GM19468 (cell line): ENCODE data around the gene RALGAPA2.

Experiments used
- ATAC-seq: cut with Tn5 transposase; IDR thresholded peaks from one replicate; pipeline ENCODE4 v1.9.1; 2021; ENCODE audit warnings: mild to moderate bottlenecking, moderate library complexity, moderate number of reproducible peaks; ENCODE audit not compliant: unreplicated experiment; ENCODE audit errors: extremely low read depth

RALGAPA2 gene

DNA sequence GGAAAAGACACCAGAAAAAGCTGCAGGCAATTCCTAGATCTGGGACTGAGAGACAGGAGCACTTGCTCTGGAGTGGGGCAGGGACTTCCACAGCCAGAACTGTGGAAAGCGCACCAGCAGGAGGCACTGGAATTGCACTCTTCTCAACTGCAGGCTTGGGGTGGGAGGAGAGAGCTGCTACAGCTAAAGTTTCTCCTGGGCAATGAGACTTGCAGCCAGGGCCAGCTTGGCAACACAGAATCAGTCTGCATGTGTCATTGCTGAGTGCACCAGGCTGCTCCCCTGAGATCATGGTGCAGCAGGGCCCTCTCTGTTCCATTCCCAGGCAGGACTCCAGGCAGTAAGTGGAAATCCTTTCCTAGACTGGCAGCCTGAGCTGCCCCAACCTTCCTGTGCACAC, 198.7 kb downstream of the RALGAPA2 start:
- no peak for ATAC-seq

DNA sequence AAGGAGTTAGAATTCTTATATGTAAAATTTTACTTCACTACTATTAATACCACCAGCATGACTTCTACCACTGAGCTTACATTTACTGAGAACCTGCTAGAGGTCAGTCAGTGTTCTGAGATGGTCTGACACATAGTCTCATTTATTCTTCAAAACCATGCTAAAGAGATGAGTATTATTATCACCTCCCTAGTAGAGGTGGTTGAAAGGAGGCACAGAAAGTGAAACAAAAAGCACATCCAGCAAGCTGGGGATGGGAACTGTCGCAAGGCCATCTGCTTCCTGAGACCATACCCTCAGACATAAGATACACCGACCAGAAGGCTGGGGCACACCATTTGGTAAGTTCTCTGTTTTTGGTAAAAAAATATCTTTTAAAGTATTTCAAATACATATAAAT, 206.9 kb downstream of the RALGAPA2 start:
- no peak for ATAC-seq

DNA sequence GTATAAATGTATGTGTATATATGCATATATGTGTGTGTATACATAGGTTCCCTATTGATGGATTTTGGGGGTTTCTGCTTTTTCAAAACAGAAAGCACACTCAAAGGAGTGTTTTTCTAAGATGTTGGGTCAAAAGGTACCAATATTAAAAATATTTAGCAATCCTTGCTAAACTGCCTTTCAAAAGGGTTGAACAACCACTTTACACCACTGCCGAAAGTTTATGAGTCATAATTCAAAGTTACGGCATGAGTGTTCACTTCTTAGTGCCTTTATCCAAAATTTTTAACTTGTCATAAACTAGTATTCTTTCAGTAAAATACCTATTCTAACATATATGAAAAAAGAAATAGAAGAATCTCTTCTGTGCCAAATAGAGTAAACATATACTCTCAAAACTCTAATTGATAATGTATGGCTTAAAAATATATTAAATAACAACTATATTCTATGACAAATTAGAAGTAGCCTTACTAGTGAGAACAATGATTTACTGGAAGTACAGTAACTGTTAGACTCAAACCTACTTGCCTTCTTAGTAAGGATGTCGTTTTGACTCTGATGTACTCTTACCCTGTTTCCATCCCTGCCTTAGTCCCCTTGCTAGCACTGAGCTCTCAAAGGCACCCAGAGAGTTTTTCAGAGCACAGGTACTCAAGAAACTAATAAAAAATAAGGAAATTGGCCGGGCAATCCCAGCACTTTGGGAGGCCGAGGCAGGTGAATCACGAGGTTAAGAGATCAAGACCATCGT, 208.5 kb downstream of the RALGAPA2 start:
- ATAC-seq, result no peak

DNA sequence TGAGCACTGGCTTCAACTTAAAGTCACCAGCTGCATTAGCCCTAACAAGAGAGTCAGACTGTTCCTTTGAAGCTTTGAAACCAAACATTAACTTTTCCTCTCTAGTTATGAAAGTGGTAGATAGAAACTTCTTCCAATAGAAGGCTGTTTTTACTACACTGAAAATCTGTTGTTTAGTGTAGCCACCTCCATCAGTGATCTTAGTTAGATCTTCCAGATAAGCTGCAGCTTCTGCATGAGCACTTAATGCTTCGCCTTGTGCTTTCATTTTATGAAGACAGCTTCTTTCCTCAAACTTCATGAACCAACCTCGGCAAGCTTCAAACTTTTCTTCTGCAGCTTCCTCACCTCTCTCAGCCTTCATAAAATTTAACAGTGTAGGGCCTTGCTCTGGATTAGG, 211.3 kb downstream of the RALGAPA2 start:
- ATAC-seq, result no peak

DNA sequence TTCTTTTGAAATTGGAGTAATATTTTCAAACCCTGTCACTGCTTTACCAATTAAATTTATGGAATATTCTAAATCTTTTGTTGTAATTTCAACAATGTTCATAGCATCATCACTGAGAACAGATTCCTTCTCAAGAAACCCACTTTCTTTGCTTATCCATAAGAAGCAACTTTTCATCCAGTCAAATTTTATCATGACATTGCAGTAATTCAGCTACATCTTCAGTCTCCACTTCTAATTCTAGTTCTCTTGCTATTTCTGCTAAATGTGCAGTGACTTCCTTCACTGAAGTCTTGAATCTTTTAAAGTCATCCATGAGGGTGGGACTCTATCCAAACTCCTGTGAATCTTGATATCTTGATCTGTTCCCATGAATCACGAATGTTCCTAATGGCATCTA, 212.1 kb downstream of the RALGAPA2 start:
- ATAC-seq, result no peak

DNA sequence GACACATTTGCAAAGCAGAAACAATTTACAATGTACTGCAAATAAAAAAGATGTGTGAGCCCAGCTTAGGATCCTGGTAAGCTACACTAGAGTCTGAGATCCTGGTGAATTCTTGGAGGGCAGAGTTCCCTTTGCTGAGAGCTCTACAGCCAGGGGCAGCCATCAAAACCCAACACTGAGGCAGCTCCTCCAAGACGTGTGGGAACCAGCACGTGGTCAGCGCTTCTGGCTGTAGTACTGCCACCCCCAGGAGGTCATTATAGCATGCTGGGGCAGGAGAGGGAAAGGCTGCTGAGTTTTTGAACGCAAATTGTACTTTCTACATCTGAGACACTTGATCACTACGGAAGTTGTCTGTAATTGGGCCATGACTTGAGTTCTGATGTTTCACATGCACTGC, 213.0 kb downstream of the RALGAPA2 start:
- no peak for ATAC-seq

DNA sequence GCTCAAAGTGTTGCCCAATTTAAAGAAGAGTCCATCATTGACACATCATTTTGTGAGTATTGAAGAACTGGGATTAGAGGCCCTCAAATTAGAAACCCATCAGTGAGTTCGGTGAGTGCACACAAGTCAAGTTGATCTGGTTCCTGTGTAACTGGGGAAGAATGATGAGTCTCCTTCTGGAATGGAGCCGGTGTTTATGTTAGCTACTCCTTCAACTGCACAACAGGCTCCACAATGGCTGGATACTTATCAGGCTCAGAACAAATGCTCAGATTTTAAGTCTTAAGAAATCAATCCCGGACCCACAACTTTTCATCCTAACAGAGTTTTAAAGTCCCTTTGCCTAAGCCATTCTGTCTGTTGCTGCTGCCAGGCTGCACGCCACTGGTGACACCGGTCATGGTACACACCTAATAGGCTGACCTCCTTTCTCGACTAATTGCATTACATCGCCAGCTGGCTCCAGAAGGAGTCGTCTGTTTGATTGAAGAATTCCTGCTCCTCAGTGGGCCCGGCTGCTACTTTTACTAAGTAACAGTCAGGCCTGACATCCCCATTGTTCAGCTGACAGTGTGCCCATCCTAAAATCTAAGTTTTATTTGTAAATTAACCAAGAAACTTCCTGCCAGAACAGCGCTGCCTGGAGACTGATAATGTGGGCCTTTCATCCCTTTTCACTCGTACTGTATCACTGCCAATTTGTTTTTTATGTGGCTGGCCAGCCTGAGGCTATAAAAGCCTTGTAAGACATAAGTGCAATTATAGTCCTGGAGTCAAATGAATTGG, 214.2 kb downstream of the RALGAPA2 start:
- no peak for ATAC-seq

DNA sequence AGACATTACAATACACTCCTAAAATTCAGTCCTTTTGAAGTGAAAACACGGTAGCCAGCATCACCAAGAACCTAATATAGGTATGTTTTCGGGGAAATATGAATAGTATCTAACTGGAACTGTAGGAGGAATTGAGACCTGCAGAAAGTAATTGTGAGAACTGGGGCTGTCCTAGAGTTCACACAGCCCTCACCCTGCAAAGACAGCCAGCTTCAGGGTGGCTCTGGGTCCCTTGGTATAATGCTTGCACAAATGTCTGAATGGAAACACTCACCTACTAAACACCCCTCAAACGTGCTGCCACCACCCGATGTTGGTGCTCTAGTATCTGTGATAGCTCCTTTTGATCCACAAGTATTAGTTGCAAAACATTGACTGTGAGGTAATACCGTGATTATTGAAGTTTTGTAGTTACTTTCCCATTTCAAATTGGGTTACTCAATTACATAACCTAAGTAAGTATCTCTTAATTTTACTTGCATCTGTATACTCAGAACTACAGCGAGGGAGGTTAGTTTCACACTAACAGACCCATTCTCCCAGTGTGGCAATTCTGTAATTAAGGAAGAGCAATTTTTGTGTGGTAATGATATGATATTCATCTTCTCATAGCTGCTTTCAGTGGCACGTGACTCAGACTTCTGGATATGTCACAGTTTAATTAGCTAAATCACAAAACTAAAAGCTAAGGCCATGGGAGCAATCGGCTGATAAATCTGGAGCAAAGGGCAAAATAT, 215.0 kb downstream of the RALGAPA2 start:
- no peak for ATAC-seq

DNA sequence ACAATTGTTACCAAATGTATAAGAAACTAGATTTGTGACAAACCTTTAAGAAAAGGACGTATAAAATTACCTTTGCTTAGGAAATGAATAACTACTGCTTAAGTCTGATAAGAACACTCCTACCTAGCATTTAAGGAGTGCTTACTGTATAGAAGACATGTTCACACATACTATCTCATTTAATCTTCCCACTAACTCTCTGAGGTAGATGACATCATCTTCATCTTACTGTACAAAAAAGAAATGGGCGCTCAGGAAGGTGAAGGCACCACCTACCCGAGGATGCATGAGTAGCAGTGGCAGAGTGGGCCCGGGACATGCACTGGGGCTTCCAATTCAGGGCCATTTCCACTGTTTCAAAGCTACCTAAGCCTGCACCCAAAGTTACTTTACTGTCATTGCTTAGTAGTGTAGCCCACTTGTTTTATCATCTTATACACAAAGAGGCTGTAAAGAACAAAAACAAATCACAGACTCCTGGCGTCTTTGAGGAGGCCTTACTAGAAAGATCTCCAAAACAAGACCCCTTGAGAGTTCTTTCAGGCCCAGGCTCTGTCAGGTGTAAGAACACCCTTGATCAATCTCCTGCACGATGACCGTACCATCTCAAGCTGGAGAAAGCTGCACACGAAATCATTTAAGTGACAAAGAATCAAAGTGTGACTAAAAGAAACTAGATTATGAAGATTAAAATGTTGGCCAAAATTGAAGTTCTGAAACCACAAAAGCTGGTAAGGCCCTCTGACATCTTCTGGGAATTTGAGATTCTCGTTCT, 216.5 kb downstream of the RALGAPA2 start:
- no peak for ATAC-seq

DNA sequence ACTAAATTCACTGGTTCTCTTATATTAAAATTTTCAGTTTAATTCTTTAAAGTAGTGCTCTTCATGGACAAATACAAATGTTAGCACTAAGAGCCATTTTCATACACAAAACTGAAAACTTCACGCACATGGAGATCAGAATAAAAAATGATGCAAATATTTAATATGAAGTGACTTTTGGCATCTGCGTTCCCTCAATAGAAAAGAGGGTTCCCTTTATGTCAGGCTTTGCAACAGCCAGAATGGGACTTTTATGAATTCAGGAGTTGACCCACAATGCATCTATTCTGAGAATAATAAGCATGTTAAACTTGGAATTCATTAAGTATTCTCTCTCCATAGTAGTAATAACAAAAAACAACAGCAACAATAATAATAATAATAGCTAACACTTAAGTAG, 218.7 kb downstream of the RALGAPA2 start:
- no peak for ATAC-seq

DNA sequence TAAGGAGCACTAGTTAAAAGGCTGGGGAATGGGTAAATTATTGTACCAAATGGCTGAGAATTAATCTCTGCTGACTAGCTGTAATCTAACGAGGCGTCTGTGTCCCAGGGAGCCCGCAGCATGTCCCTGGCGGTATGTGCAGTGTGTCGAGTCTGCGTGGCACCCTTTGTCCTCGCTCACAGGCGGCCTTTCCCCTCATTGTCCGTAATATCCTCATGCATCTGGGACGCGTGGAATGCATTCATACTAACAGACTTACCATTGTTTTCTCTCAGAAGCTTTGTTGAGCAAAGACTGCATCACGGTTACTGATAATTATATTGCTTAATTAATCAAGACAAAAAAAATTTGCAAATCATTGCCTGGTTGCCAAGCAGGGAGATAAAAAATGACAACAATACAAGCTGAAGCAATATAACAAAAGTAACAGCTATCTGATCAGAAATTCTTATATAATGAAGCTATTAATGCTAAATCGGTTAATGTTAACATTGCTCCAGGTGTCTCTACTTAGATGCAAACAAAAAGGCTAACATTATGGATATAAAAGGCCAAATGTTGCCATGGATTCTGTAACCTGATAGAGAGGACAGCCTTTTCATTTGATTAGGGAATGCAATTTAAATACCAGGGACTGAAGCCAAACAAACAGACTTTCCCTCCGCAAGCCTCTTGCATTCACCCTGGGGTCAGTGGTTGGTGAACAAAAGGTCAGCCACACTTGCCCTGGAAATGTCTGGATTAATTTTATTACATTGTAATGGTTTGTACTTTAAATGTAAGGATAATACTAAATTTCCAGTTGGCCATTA, 219.7 kb downstream of the RALGAPA2 start:
- ATAC-seq, result no peak

DNA sequence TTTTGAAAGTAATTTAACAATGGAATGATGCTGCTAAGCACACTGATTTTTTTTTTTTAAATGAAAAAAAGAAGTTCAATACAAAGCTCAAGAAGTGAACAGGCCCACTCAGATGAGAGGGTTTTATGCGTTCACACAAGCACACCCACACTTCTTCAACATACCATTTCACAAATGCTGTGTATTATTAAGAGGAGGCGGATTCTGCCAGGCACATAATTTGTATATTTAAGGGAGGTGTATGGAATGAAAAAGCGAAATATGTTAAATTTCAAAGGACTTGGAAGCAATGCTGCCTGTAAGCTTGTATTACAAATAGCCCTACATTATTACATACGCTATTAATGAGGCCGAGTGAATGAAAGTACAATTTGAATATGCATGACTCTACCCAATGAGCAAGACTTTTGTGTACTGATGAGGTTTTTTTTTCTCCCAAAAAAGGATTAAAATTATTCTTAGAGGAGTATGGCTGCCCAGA, 220.6 kb downstream of the RALGAPA2 start:
- no peak for ATAC-seq

DNA sequence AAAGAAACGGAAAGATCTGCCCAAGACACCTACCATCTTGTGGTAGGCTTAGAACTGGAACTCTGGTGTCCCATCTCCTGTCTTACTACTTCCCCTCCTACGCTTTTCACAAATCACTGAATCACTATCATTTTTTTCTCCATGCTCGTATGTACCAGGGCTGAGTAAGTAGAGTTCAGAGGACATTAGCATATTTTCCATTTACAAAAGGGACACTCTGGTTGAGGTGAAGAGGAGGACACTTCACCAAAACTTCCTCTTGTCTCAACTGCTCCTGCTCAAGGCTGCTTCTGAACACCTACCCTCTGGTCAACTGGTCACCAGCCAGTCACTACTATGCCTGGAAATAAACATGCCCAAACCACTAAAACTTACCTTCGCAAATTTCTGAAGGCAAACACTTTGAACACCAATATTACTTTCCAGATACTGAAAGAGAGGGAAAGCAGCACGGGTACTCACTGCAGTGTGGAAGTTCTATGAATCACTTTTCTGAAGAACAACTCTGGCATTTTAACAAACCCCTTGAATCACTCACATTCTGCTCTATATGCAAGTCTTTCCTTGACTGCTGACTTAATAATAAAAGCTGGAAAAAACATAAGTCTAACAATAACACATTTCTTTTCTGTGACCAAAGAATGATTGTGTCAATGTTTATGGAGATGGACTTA, 221.2 kb downstream of the RALGAPA2 start:
- no peak for ATAC-seq

DNA sequence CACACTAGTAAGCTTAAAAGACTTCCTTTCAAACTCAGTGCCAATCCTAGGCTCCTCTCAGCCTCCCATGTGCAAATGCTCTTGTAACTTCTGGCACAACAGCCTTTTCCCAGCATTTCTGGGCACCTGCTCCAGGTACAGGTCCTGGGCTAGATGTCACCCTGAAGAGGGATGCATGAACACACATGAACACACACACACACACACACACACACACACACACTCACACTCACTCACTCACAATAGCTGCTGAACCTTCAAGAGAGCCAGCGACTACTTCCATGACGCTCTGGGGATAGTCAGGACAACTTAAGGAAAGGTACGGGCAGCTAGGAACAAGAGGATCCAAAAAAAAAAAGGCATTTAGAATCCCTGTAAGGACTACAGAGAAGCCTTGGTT, 221.8 kb downstream of the RALGAPA2 start:
- no peak for ATAC-seq

DNA sequence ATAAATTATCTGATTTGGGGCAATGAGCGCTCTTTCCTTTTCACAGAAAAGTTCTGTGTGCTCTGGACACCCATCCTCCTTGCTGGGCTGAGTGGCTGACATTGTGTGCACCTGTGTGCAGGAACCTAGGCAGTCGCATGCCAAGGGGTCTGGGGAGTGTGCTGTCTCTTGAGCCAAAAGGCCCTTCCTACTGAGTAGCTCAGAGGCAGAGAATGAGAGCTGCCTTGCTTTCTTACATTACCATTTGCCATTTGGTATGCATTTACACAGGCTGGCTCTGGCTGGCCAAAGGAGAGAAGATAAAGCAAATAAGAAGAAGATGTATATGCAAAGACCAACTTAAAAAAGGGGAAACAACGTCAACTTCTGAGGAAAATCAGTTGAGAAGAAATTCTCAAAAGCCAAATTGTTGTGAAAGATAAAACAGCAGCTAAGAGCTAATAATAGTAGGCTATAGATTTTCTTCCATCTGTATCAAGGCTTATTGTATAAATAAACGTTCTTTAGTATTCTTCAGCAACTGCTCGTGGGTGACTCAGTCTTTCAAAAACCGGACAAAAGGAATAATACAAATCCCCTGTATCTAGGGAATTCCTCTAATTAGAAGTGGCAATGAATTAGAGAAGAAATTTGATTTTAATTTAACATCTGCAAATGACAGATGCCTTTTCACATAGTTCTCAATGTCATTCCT, 222.6 kb downstream of the RALGAPA2 start:
- ATAC-seq, result no peak

DNA sequence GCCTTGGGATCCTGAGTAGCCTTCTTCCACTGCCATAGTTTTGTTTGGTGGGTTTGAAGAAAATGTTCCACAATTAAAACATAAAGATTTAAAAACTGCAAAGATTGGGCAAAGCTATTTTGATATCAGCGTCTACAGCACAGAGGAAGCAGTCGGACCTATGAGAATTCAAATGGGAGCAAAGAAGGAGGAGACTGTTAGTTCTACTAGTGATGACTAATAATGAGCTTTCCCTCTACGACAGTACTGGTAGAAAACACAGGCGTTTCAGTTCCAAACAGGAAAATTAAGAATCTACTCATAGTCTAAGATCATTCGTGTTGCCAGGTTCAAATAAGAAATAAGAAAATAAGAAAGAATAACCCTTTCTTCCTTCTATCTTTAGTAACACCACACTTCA, 223.4 kb downstream of the RALGAPA2 start:
- peak; percentile 62 for ATAC-seq

DNA sequence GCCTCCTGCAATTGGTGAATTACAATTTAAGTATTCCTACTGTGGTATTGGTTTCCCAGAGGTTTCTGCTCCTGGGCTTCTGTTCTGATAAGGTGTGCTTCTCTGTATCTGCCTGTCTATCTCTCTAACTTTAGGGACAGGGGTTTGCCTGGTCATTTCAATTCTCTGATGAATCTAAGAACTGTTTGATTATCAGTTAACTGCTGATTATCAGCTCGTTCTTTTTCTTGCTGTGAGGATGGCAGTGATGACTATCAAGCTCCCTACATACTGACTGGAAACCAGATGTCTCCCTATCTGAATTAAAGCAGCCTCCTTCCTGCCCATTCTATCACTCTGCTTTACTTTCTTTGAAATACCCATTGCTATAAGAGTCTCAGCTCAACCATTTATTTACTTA, 224.1 kb downstream of the RALGAPA2 start:
- no peak for ATAC-seq

DNA sequence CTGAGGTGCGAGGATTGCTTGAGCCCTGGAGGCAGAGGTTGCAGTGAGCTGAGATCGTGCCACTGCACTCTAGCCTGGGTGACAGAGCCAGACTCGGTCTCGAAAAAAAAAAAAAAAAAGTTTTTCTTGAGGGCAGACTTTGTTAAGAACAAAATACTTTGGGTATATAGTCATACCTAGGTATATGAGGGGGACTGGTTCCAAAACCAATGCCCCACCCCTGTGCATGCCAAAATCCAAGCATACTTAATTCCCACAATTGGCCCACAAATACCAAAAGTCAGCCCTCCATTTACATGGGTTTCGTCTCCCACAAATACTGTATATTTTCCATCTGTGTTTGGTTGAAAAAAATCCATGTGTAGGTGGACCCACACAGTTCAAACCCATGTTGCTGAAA, 224.6 kb downstream of the RALGAPA2 start:
- no peak for ATAC-seq
